Heart left ventricle (tissue), 13 donors: ENCODE data around the gene CREBZF.

Source experiments
- CTCF ChIP-seq, 12 donors: fragments of 200-600 bp; sonication (generic) in 4 of 12; IDR thresholded peaks; one replicate each; pipeline versions ENCODE4 v1.5.0 to v1.8.0; 2018 to 2022; ENCODE audit warnings: antibody characterized with exemption in 12 of 12, mild to moderate bottlenecking in 5 of 12
- POLR2A ChIP-seq, 2 donors: fragments of 450-650 bp; IDR thresholded peaks; one replicate each; pipeline ENCODE4 v1.6.1; 2017; ENCODE audit warnings: antibody characterized with exemption in 2 of 2, mild to moderate bottlenecking in 2 of 2, moderate library complexity in 2 of 2
- donor health status: ischemic (EF 13 %, LVEDD 7.1; RV severe dilation, severe dysfunction).
- donor health status: DM: no; HTN: yes; CAD: no.
- donor health status: DM: no; HTN: no; CAD: no.
- donor health status: ischemic (EF 25% LVEDD 6.9; RV normal size, moderate dysfunction).
- donor health status: ischemic (EF 25% LVEDD 5.7; RV mildly dilated, moderate dysfunction).
- donor health status: ischemic (EF 35%, LVEDD 5.7; RV mildly dilated, moderate dysfunction).
- donor health status: nonischemic (EF 11% LVEDD 7.7; RV severe dilation, severe dysfunction).
- donor health status: DM: yes; HTN: yes; CAD: no.
- donor health status: PGD.
- donor health status: ischemic (EF 29% LVEDD 5.4; RV normal size, mild dysfunction).
- donor health status: nonischemic (EF 23%, LVEDD 6.1; RV moderate dilation, normal function).

- TF ChIP-seq CTCF (IDR thresholded peaks at IDR 0.05) (no peak), POLR2A (IDR thresholded peaks at IDR 0.05) (no peak)
Observed at GRCh38 chr11:85668157-85668556, 3.2 kb upstream of the CREBZF start.
